NCI-H345 (cell line): ENCODE measurements around the gene MBOAT7.
"Not testable (repeated sequence)": the region's sequence is repeated elsewhere in the genome, so short reads cannot be mapped to it uniquely, and the experiment has no call there.

Experiments
- DNase-seq: peaks from one replicate; lab custom pipeline; 2025; lab: John Stamatoyannopoulos, UW

Gene MBOAT7

DNA sequence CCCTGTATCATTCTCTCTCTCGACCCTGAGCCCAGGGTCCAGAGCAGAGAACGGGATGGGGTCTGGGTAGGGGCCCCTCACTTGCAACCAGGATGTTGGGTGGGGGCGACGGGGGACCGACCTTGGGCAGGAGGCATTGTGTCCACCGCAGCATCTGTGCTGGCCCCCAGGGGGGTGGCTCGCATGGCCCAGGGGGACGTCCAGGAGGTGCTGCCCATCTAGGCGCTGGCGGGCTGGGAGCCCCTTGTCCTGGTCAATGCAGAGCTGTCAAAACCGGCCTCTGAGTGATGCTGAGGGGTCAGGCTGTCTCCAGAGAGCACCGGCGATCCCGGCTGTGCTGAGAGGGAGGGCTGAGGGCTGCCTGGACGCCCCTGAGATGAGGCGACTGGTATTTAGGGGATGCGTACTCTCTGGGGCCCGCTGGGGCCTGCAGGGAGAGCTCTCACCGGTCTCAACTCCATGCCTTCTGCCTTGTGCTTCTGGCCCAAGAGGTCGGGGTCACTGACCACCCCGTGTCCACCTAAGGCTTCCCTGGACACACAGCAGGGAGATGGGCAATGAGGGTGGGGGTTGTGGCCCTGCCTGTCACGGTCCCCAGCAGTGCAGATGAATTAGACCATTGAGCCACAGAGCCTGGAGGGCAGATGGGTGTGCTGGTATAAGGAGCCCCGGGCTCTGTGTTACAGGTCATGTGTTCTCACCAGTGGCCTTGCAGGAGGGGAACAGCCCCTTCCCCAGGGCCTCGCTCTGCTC lies 19.9 kb upstream of the MBOAT7 start:
- DNase-seq = no peak

DNA sequence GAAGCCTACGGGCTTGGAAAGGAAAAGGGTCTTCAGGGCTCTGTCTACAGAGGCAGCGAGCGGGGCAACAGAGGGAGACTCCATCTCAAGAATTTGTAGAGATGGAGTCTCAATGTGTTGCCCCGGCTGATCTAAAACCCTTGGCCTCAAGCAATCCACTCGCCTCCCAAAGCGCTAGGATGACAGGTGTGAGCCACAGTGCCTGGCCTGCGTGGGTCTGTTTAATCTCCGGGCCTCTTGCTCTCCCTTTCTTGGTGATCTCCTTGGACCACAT lies 19.3 kb upstream of the MBOAT7 start:
- no peak for DNase-seq

DNA sequence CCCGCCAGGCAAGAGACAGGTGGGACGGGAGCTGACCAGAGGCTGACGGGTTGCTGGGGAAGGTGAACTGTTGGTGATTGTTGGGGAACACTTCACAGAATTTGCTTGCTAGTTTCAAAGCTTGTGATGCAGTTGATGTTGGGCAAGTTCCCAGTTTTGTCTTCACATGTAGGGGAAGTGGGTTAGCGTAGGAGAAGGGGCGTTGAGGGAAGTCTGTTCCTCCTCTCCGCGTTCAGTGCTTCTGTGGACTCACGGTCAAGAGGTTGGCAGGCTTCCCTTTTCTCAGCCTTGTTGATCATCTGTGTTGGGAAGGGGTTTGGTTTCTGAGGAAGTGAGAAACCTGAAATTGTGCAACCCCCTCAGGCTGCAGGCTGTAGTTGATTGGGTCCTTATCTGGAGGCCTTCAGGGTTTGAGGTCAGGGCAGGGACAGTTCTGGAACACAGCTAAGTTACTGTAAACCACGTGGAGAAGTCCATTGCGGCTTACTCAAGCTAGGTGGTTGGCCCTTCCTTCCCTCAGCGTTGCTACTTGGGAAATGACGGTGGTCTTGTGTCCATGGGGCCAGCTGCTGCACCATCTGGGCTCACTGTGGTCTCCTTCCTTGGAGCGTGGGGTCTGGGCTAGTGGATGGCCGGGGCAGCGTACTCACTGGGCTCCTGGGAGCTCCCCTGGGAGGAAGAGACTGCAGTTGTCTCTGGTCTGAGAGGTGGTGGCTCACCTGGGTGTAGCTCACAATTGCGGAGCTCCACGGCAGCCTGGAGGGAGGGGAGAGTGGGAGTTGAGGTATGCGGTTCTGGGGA lies 18.8 kb upstream of the MBOAT7 start:
- DNase-seq = no peak

DNA sequence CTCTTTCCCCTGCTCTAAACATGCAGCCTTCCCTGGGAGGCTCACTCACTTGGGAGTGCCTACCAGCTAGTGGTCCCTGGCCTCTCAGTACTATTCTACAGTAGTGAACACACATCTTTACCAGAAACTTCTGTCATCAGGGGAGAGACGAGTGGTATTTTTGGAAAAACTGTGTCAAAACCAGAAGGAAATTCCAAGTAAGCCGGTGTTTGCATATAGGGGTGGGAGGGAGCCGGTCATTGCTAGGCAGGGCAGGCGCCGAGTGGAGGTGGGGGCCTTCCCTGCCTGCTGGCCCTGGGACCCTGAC lies 18.2 kb upstream of the MBOAT7 start:
- no peak for DNase-seq

DNA sequence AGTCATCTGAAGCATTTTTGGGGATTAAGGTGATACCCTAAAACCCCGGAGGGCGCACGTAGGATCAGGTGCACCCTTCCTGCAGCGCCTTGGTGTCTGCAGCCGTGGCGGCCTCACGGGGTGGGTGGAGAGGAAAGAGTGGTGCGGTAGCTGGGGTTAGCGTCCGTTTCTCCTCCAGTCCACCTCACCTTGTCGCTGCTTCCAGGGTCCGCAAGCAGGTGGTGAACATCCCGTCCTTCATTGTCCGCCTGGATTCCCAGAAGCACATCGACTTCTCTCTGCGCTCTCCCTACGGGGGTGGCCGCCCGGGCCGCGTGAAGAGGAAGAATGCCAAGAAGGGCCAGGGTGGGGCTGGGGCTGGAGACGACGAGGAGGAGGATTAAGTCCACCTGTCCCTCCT lies 17.8 kb upstream of the MBOAT7 start:
- DNase-seq = not testable (repeated sequence)

DNA sequence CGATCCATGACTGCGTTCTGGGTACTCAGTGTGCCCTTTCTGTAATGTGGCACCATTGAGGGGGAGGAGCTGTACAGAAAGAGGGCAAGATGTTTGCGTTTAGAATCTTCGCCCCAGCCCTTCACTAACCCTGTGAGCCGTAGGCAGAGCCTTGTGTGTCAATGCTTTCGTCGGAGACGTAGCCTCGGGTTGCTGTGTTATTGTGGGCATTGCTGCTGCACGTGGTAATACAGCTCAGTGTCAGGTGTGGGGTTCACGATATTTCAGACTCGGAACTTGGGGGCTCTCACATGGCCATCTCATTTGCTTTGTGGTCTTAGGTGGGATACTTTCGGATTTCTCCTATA lies 17.4 kb upstream of the MBOAT7 start:
- no peak for DNase-seq

DNA sequence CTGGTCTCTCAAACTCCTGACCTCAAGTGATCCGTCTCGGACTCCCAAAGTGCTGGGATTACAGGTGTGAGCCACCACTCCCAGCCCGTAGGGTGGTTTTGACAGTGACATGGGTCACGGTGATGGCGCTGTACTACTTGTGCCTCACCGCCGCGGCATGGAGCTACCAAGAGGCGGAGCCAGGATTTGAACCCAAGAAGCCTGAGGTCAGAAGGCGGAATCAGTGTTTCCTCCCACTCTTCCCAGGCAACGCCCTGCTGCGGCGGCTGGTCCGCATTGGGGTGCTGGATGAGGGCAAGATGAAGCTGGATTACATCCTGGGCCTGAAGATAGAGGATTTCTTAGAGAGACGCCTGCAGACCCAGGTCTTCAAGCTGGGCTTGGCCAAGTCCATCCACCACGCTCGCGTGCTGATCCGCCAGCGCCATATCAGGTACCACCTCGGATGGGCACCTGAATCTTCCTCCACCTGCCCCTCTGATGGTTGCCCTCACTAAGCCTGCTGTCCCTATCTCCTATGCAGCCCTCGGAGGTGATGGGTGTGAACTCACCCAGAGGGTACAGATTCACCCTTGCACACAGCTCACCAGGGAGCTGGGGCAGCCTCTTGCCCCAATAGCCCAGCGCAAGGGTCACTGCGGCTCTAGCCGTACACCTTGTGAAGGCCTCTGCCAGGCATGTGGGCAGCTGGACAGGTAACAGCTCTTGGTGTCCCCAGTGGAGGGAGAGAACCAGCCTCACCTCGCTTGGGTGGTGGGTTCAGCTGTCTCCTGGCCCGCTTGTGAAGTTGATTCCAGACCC lies 16.9 kb upstream of the MBOAT7 start:
- DNase-seq = no peak

DNA sequence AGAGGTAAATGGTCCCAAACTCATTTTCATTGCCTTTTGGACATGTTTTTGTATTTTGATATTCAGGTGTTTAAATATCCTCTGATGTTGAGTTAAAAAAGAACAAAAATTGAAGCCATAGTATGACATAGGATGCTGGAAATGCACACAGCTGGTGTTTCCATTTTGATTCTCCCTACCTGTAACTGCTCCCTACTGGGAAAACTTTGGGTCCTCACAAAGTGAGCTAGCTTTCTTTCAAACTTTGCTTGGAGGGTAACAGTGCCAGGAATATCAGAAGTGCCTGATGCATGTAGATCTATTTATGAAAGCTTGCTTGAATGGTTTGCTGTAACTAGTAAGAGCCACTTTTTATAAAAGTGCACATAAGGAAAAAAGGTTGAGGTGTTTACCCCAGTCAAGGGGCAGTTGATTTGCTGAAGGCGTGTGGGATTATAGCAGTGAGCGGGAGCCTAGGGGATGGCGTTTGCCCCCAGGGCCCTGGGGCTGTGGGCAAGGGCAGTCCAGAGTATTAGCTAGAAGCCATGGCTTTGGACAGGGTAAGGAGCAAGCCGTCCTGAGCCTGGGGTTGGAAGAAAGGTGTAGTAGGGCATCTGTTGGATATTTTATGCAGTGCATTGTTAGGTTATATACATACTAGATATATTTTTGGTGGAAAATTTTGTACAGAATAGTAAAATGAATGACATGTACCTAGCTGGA lies 15.5 kb upstream of the MBOAT7 start:
- DNase-seq = no peak

DNA sequence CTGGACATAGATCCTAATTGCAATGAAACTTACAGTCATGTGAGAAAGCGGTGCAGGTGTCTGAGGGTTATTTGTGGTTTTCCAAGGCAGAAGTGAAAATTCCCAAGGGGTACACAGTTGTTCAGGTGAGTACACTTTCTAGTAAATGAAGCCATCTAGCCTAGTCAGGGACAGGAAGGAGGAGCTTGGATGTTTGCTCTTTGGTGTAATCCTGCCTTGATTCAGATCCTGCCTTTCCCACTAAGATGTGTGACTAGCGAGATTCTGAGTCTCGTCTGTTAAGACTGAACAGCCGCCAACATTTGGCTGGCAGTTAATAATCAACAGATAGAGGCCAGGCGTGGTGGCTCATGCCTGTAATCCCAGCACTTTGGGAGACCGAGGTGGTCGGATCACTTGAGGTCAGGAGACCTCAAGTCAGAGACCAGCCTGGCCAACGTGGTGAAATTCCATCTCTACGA lies 13.8 kb upstream of the MBOAT7 start:
- no peak for DNase-seq

DNA sequence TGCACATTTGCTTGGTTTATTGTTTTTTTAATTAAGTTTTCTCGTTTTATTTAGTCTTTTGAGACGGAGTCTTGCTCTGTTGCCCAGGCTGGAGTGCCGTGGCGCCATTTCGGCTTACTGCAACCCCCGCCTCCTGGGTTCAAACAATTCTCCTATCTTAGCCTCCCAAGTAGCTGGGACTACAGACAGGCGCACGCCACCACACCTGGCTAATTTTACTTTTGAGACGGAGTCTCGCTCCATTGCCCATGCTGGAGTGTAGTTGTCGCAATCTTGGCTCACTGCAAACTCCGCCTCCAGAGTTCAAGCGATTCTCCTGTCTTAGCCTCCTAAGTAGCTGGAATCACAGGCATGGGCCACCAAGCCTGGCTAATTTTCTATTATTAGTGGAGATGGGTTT lies 12.6 kb upstream of the MBOAT7 start:
- DNase-seq = no peak

DNA sequence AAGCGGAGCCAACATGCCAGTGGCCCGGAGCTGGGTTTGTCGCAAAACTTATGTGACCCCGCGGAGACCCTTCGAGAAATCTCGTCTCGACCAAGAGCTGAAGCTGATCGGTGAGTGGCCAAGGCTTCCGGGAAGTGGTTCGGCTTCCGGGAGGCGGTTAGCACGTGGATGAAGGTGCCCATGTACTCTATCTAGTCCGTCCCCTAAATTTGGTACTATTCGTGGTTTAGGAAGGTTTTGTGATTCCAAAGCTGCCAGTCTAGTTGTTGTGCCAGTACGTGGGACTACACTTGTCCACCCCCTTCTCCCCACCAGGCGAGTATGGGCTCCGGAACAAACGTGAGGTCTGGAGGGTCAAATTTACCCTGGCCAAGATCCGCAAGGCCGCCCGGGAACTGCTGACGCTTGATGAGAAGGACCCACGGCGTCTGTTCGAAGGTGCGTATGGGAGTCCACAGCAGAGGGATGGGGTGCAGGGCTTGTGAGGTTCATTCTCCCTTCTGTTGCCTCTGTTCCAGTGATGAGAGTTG lies 11.9 kb upstream of the MBOAT7 start:
- no peak for DNase-seq

DNA sequence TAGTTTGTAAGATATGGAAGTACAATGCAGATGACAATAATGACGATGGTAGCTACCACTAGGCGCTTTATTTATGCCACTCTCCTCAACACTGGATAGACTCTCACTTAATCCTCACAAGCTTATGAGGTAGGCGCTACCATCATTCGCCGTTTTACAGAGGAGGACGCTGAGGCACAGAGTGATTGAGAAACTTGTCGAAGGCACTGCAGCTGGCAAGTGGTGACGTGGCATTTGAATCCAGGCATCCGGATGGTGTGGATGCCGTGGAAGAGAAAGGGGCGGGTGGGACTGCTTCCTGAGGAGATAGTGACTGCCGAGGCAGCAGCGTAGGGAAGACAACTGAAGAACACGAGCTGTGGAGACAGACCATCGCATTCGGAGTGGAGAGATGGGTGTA lies 10.0 kb upstream of the MBOAT7 start:
- no peak for DNase-seq

DNA sequence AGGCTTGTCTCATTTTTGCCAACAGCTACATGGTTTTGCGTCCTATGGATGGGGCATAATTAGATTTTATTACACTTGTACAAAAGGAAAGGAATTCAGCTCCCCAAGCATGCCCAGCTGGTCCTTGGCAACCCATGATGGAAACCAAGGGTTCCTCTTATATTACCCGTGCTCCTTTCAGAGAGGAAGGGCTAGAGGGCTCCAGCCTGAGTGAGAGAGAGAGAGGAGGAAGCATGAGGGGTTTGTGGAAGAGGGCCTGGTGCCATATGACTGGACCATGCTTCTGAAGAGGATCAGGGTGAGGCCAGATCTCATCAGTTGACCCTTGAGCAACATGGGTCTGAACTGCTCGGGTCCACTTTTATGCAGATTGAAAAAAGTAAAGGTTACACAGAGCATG lies 7.7 kb upstream of the MBOAT7 start:
- DNase-seq = no peak

DNA sequence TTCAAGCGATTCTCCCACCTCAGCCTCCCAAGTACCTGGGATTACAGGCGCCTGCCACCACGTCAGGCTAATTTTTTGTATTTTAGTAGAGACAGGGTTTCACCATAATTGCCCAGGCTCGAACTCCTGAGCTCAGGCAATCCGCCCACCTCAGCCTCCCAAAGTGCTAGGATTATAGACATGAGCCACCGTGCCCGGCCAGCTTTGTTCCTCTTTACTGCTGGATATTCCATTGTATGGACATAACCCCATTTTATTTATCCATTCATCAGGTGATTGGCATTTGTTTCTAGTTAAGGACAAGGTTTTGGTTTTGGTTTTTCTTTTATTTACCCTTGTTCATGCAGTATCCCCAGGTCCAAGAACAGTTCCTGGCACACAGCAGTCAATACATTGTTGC lies 7.2 kb upstream of the MBOAT7 start:
- no peak for DNase-seq

DNA sequence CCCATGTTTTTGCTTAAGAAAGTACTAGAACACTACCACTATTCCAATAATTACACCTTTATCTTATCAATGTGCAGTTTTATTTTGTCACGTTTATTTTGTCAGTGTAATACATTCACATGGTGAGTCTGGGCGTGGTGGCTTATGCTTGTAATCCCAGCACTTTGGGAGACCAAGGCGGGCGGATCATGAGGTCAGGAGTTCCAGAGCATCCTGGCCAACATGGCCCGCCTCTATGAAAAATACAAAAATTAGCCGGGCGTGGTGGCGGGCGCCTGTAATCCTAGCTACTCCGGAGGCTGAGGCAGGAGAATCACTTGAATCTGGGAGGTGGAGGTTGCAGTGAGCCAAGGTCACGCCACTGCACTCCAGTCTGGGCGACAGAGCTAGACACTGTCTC lies 5.1 kb upstream of the MBOAT7 start:
- DNase-seq = not testable (repeated sequence)

DNA sequence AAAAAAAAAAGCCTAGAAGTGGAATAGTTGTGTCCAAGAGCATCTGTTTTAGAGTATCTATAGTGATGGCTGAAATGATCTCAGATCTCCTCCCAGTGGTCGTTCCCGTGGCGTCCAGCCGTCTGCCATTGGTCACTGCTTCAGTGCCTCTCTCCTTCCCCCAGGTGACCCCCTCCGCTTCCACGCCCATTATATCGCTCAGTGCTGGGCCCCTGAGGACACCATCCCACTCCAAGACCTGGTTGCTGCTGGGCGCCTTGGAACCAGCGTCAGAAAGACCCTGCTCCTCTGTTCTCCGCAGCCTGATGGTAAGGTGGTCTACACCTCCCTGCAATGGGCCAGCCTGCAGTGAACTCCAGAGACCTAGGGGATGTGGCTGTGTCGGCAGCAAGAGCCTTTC lies 3.6 kb upstream of the MBOAT7 start:
- no peak for DNase-seq

DNA sequence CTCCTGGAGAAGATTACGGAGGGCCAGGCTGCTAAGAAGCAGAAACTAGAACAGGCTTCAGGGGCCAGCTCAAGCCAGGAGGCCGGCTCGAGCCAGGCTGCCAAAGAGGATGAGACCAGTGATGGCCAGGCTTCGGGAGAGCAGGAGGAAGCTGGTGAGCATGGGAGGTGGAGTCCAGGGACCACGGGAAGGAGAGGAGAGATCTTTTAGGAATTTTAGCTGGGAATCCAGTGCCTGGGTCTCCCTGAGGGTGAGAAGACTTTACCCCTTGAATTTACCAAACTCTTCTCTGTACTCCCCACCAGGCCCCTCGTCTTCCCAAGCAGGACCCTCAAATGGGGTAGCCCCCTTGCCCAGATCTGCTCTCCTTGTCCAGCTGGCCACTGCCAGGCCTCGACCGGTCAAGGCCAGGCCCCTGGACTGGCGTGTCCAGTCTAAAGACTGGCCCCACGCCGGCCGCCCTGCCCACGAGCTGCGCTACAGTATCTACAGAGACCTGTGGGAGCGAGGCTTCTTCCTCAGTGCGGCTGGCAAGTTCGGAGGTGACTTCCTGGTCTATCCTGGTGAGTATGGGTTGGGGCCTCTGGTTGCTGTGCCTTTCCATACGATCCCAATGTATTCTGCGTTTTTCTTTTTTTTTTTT lies 2.6 kb upstream of the MBOAT7 start:
- DNase-seq = no peak

DNA sequence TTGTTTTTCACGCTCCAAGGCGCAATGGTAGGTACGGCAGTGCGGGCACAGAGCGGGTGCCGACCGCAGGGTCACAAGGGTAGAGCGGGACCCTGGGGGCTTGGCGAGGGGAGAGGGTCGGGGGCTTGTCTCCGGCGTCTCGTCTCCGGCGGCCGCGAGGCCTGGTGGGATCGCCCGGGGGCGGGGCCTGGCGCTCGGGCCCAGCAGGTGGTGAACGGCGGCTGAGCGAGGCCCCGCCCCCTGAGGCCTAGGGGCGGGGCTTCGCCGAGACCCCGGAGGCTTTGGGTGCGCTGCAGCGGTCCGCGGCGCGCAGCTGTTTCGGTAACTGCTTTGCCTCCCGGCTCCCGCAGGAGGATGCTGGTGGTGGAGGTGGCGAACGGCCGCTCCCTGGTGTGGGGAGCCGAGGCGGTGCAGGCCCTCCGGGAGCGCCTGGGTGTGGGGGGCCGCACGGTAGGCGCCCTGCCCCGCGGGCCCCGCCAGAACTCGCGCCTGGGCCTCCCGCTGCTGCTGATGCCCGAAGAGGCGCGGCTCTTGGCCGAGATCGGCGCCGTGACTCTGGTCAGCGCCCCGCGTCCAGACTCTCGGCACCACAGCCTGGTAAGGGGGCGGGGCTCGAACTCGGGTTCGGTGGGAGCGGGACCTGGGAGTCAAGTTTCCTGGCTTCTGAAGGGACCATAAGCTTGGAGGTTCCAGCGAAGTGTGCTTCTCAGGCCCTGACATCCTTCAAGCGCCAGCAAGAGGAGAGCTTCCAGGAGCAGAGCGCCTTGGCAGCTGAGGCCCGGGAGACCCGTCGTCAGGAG lies 1.8 kb upstream of the MBOAT7 start, which contains the start of gene TSEN34:
TSEN34 (plus strand) TSS at position 298 of the 800 bp plus-strand sequence; CDS start at position 355, 57 bp downstream.
- DNase-seq = peak; percentile 81

DNA sequence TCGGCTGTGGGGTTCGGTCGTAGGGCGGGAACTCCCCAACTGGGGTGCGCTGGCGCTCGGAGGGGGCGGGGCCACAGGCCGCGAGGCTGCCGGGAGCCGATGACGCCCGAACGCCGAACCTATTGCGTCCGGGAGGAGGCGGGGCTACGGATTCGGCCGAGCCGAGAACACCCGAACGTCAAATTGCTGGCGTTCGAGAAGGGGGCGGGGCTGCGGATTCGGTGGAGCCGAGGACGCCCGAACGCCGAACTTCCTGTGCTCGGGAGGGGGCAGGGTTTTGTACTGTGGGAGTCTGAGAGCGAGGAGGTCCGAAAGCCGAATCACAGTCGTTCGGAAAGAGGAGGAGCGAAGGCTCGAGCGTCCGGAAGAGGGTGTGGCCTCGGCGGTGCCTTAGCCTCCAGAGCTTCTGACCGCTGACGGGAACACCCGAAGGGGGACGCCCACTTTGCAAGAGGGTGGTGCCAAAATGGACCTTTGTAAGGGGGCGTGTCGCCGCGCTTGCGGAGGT lies 1.2 kb upstream of the MBOAT7 start:
- DNase-seq = peak; percentile 98

DNA sequence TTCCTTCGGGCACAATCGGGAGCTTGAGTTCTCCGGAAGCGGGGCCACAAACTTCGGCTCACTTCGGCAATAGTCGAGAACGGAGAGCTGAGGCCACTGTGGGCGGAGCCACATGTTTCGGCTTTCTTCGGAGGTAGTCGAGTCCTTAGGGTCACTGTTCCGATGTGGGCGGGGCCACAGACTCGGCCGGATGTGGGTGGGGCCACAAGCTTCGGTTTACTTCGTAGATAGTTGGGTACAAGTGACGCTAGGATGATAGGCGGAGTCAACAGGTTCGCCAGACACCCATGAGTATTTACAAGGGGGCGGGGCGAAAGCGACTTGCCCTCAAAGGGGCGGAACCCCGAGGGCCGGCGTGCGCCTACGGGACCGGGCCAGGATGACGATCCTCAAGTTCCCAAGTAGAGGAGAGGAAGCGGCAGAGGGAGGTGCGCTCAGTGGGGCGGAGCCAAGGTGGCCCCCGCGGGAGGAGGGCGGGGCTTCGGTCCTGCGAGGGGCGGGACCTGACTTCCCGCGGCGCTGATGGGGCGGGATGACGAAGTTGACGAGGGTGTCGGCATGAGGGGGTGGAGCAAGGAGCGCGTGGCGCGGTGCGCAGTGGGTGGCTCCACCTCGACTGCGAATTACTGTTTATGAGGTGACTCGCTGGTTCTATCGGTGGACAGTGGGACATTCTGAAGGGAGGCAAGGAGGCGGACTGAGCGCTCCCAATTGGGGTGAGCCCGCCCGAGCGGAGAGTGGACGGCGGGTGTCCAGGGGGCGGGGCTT lies 539 bp upstream of the MBOAT7 start:
- peak; percentile 99 for DNase-seq
